Measurements from ENCODE around the gene STH.
A peak's percentile ranks its signal among the peaks of the same experiment; 100 is the strongest.
"Not testable (repeated sequence)": the region's sequence is repeated elsewhere in the genome, so short reads cannot be mapped to it uniquely, and the experiment has no call there.

STH gene

GRCh38 chr17:46009681-46010596 is 10.9 kb downstream of the STH start:
- DNase-seq, result no peak

- no peak for DNase-seq
Observed at GRCh38 chr17:46010597-46011186, 11.6 kb downstream of the STH start.

- no peak for DNase-seq
Observed at GRCh38 chr17:46011711-46012505, 12.9 kb downstream of the STH start.

- DNase-seq, result no peak
Observed at GRCh38 chr17:46012506-46013079, 13.5 kb downstream of the STH start.

- DNase-seq, result no peak
Observed at GRCh38 chr17:46013127-46013501, 14.1 kb downstream of the STH start.

GRCh38 chr17:46013502-46014165 is 14.6 kb downstream of the STH start:
- no peak for DNase-seq

- DNase-seq, result not testable (repeated sequence)
Observed at GRCh38 chr17:46019408-46019925, 20.4 kb downstream of the STH start.

- DNase-seq, result no peak
Observed at GRCh38 chr17:46020023-46020761, 21.1 kb downstream of the STH start.

- no peak for DNase-seq
Observed at GRCh38 chr17:46020998-46021397, 21.9 kb downstream of the STH start.

- DNase-seq, result not testable (repeated sequence)
Observed at GRCh38 chr17:46023366-46023765, 24.3 kb downstream of the STH start.

GRCh38 chr17:46023783-46024388 is 24.8 kb downstream of the STH start:
- no peak for DNase-seq

GRCh38 chr17:46024590-46024989 is 25.5 kb downstream of the STH start:
- DNase-seq, result no peak

- no peak for DNase-seq
Observed at GRCh38 chr17:46025060-46025459, 26.0 kb downstream of the STH start.

- DNase-seq, result peak; percentile 43
Observed at GRCh38 chr17:46025510-46026165, 26.6 kb downstream of the STH start.

GRCh38 chr17:46026166-46027047 is 27.4 kb downstream of the STH start:
- no peak for DNase-seq

GRCh38 chr17:46027048-46027975 is 28.3 kb downstream of the STH start:
- DNase-seq, result peak; percentile 33

- no peak for DNase-seq
Observed at GRCh38 chr17:46027976-46028325, 28.9 kb downstream of the STH start.

- no peak for DNase-seq
Observed at GRCh38 chr17:46028374-46028773, 29.3 kb downstream of the STH start.
